AG04449 (cell line): ENCODE measurements around the gene CORO1A.

ENCODE experiments used
- CTCF ChIA-PET: fragments of 350-600 bp; formaldehyde crosslinking; extraction: SDS; loops from one replicate; lab custom pipeline; 2021; ENCODE audit warnings: antibody characterized with exemption; lab: Yijun Ruan, JAX
- POLR2A ChIA-PET: fragments of 400-600, 350-600 bp; formaldehyde crosslinking; extraction: SDS; loops from one replicate; lab custom pipeline; 2020; ENCODE audit warnings: antibody characterized with exemption, inconsistent platforms; lab: Yijun Ruan, JAX
- DNase-seq: peaks from one replicate; pipeline ENCODE4 v3.0.0-alpha.2; 2010; ENCODE audit warnings: low read depth, low spot score
- H3K4me3 ChIP-seq: 2 replicates; pipeline ENCODE4 v1.5.1; 2011; ENCODE audit warnings: low read depth, mild to moderate bottlenecking, control low read depth, low read length
- TF ChIP-seq, protein P1 (sequence below): IDR thresholded peaks from one replicate; pipeline ENCODE4 v1.5.1; 2011; ENCODE audit warnings: mild to moderate bottlenecking, moderate library complexity, low read length, control low read depth, inconsistent platforms; ENCODE audit not compliant: insufficient read depth; ENCODE audit errors: missing control alignments

The CORO1A gene

DNA sequence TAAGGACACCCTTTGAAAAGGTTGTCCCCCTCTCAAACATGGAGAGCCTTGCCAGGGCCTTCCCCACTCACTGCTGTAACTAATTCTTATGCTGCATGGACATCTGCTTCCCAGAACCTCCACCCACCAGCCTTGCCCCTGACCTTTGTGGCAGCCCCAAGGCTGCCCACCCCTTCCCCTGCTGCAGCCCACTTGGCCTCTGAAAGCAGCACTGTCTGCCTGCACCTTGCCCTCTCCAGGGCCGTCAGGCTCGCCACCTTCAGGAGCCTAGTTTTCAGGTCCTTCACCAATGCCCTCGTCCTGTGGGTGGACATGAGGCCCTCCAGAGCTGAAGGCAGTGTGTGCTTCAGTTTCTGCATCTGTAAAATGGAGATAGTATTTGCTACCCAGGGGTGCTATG is 2.7 kb upstream of the CORO1A start:
- no peak for DNase-seq
- POLR2A ChIA-PET = interaction anchor here (0.6 kb wide), 1 partner anchor 577 kb away, joined by 3 read pairs; no protein-coding TSS in a partner anchor
- CTCF ChIA-PET = no interaction called here
- no peak overlapping the region for H3K4me3 ChIP-seq
- TF ChIP-seq, protein P1, sequence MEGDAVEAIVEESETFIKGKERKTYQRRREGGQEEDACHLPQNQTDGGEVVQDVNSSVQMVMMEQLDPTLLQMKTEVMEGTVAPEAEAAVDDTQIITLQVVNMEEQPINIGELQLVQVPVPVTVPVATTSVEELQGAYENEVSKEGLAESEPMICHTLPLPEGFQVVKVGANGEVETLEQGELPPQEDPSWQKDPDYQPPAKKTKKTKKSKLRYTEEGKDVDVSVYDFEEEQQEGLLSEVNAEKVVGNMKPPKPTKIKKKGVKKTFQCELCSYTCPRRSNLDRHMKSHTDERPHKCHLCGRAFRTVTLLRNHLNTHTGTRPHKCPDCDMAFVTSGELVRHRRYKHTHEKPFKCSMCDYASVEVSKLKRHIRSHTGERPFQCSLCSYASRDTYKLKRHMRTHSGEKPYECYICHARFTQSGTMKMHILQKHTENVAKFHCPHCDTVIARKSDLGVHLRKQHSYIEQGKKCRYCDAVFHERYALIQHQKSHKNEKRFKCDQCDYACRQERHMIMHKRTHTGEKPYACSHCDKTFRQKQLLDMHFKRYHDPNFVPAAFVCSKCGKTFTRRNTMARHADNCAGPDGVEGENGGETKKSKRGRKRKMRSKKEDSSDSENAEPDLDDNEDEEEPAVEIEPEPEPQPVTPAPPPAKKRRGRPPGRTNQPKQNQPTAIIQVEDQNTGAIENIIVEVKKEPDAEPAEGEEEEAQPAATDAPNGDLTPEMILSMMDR = no peak

DNA sequence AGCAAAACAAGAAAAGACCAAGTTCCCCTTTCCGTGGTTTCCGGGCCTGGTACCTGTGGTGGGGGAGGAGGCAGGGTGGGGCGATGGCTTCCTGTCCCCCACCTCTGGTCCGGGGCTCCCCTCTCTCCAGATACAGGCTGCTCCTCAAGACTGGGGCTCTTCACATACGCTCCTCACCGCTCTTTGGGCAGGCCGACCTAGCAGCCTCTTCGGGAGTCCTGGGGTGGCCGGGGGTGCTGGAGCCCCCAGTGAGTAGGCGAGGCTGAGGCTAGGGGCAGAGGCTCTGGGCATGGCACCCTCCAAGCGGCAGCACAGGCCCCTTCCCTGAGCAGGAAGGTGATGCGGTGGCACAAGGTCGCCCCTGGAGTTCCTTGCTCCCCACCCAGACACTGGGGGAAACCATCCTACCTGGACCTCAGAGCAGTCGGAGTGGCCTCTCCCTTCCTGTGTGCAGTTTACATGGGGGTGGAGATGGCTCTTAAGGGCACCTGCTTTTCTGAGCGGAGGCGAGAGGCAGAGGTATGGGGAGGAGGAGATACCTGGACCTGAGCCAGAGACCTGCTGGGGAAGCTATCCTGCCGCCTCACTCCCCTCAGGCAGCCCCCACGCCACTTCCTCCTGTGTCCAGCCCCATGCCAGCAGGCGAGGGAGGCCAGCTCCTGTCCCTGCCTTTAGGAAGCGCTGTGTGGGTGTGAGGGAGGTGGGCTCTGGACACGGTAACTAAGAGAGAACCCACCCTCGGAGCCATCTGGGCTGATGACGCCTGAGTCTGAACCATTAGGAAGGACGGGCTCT is 891 bp downstream of the CORO1A start:
- no peak for DNase-seq
- H3K4me3 ChIP-seq = peak overlapping the region; percentile 62
- ChIA-PET CTCF (no interaction called here), POLR2A (no interaction called here)
- TF ChIP-seq, protein P1 = no peak

DNA sequence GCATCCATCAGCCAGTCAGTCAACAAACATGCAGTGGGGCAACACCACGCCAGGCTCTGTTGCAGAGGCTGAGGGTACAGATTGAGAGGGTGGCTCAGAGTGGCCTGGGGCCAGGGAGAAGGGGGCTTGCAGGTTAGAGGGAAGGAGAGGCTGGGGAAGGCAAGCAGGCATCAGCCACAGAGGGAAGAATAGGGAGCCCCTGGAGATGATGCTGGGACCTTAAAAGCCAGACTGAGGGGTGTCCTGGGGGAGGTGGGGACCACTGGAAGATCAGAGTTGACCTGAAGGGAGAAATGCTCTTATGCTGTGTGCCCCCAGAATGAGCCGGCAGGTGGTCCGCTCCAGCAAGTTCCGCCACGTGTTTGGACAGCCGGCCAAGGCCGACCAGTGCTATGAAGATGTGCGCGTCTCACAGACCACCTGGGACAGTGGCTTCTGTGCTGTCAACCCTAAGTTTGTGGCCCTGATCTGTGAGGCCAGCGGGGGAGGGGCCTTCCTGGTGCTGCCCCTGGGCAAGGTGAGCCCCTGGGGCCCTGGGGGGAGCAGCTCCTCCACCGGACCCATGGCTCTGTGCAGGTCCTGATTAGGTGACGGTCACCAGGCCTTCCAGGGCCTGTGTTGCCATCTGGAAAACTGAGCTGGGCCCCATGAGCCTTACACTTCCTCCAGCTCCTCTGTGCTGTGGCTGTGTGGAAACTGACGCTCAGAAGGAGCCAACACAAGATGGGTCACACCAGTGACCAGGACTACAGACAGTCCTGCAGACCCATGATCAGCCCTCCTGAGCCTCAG is 1.7 kb downstream of the CORO1A start:
- TF ChIP-seq, protein P1 = no peak
- CTCF ChIA-PET = interaction anchor here (0.8 to 1.3 kb wide), 2 partner anchors 94 to 225 kb away, joined by 3 read pairs; partner anchors contain the start of gene TBX6

DNA sequence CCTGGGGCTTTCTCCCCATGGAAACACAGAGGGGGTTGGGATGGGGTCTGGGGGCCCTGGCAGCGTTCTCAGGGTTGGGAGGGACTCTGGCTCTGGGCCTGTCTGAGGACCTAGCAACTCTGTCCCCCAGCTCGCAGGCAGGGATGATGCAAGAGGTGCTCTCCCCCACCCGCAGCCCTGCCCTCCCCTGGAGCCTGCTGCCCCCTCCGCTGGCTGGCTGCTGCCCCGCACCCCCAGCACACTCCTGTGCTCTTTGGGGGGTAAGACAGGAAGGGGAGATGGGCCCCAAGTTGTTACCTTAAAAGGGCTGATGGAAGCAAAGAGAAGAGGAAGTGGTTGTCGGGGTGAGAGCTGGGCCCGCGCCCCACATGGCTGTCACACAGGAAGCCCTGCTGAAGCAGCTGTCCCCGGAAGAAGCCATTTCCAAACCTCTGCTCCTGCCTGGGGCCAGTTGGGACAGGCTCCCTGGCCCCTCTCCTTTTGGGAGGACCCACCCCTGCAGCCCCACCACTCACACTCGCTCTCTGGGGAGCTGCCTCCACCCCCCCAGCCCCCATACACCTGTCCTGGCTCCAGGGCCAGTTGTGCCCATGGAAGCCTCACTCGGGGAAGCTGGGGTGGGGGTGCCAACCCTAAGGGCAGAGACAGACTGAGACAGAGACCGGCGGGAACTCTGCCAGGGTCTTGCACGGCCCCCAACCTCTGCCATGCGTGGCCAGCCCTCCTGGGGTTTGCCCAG is 2.5 kb downstream of the CORO1A start:
- ChIA-PET POLR2A (no interaction called here), CTCF (interaction anchor here (0.6 to 1.3 kb wide), 3 partner anchors 94 to 224 kb away, joined by 3 read pairs; partner anchors contain the start of gene TBX6)
- H3K4me3 ChIP-seq = no peak overlapping the region
- TF ChIP-seq, protein P1 = no peak
- DNase-seq = no peak

More for the DNA sequence above, 1.7 kb downstream of the CORO1A start:
- DNase-seq = no peak
- POLR2A ChIA-PET = no interaction called here
- H3K4me3 ChIP-seq = no peak overlapping the region

DNA sequence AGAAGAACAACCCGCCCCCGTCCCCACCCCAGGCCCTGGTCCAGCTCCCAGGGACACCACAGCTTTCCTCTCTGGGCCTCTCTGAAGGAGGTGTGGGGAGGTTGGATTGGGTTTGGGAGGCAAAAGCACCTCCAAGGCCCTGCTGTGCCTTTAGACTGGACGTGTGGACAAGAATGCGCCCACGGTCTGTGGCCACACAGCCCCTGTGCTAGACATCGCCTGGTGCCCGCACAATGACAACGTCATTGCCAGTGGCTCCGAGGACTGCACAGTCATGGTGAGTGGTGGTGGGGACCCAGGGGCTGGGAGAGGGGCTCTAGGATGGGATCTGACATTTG is 3.0 kb downstream of the CORO1A start:
- TF ChIP-seq, protein P1 = no peak
- no peak overlapping the region for H3K4me3 ChIP-seq
- DNase-seq = no peak
- ChIA-PET CTCF (interaction anchor here (0.6 to 1.3 kb wide), 3 partner anchors 83 to 178 kb away, joined by 3 read pairs; partner anchors contain the start of gene TBX6), POLR2A (no interaction called here)
